Adrenal gland (tissue), 12 donors: ENCODE data around the gene RASSF8. TPM values are rescaled to one million over a fixed set of nuclear protein-coding genes. Genes with fewer than 3 reads are reported as not detected.

Experiments used
- DNase-seq, 7 donors: peaks; one replicate each; pipeline ENCODE4 v3.0.0-alpha.2; 2019 to 2020
- H3K27ac ChIP-seq, 5 donors: fragments of 200-600 bp; sonication (generic) in 4 of 5; 1 replicate in 3 of 5; 2 replicates in 2 of 5; pipeline versions ENCODE4 v1.5.1 to v1.8.0; 2016 to 2020; ENCODE audit warnings: mild to moderate bottlenecking in 1 of 5
- H3K27me3 ChIP-seq: fragments of 200-600 bp; 2 replicates; pipeline ENCODE4 v1.8.0; 2021
- H3K36me3 ChIP-seq, 2 donors: fragments of 200-600 bp; replicated peaks in 1 of 2; 1 replicate in 1 of 2; 2 replicates in 1 of 2; pipeline versions ENCODE4 v1.5.1 to v1.8.0; 2018 to 2022
- H3K4me1 ChIP-seq, 2 donors: fragments of 200-600 bp; replicated peaks in 1 of 2; 1 replicate in 1 of 2; 2 replicates in 1 of 2; pipeline versions ENCODE4 v1.5.1 to v1.8.0; 2018 to 2021
- H3K4me3 ChIP-seq, 4 donors: fragments of 200-600 bp; sonication (generic) in 3 of 4; one replicate each; pipeline ENCODE4 v1.5.1; 2016 to 2018
- H3K9me3 ChIP-seq, 3 donors: fragments of 200-600 bp; sonication (generic) in 1 of 3; replicated peaks in 1 of 3; 1 replicate in 2 of 3; 2 replicates in 1 of 3; pipeline versions ENCODE4 v1.5.1 to v1.8.0; 2016 to 2021
- POLR2A ChIP-seq, 2 donors: fragments of 450-650 bp; IDR thresholded peaks; one replicate each; pipeline ENCODE4 v1.6.1; 2017; ENCODE audit warnings: antibody characterized with exemption in 2 of 2, mild to moderate bottlenecking in 2 of 2, moderate library complexity in 1 of 2
- WGBS, 4 donors: extraction: QIAGEN DNeasy Blood & Tissue Kit in 2 of 4; methylation state at CpG; one replicate each; pipeline versions ENCODE4 v1.1.5 to v1.1.7; 2013 to 2017; 5-methylcytosine and 5-hydroxymethylcytosine counted together
- intact Hi-C, 2 donors: fragments of 100-400 bp; cut with DNase I; formaldehyde crosslinking; loops; one replicate each; pipeline versions ENCODE4 v1.14.1 to v1.15.0; 2022 to 2023
- polyA plus RNA-seq, 3 donors: library from polyadenylated mRNA; stranded (reverse); fragments of 200-250 nt in 2 of 3; fragments of 350-450 nt in 1 of 3; fragmentation: Illumina TruSeq in 1 of 3; extraction: RNeasy Lipid Tissue Mini Kit (QIAGEN cat#74804) in 1 of 3; gene quantifications; one replicate each; pipeline ENCODE4 v1.2.3, GENCODE V29; 2013 to 2014
- total RNA-seq, 9 donors: library from RNA; depleted of rRNA in 4 of 9; stranded (reverse); fragments of >200 nt in 4 of 9; fragments of 120-200 nt in 1 of 9; fragmentation: NEBNext Ultra II Directional in 1 of 9; extraction: Animal tissue kit (Norgen Biotek cat#: 25700) in 1 of 9; gene quantifications; one replicate each; pipeline versions ENCODE4 v1.1.0 to v1.2.4, GENCODE V29; 2013 to 2023
- TF ChIP-seq, protein P1 (sequence below), 6 experiments: fragments of 450-650 bp in 4 of 6; fragments of 200-600 bp in 2 of 6; sonication (generic) in 1 of 6; IDR thresholded peaks; 1 replicate in 5 of 6; 2 replicates in 1 of 6; pipeline versions ENCODE4 v1.5.1 to v1.8.0; 2016 to 2021; ENCODE audit warnings: antibody characterized with exemption in 6 of 6, mild to moderate bottlenecking in 2 of 6, moderate library complexity in 1 of 6
- donor health status: healthy with polysubstance abuse.
- donor health status: Bipolar disorder and iron deficiency.
- donor health status: DM: yes; HTN: yes; CAD: no.
- donor health status: DM: no; HTN: no; CAD: no.
- donor health status: DM: no; HTN: no; CAD: no.
- donor health status: DM: yes; HTN: yes; CAD: no.

Gene RASSF8
- total and polyA plus RNA-seq, 12 donors = 6.5 to 85.7 (median 43.9) TPM

DNA sequence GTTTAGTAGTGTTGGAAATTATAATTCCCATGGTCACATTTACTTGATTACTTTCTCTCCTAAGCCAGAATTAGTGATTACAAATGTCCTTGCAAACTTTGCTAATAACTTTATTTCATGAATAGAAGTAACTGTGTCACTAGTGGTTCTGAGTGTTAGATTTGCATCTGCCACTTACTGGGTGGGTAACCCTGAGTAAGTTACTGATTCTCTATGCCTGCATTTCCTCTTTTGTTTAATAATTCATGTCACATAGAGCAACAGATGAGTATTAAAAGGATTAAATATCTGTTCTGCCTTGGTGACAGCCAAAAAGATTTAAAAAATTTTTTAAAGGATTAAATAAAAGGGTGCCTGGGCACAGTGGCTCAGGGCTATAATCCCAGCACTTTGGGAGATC lies 87.7 kb downstream of the RASSF8 start:
- intact Hi-C loops = no loop called here
- Histone ChIP-seq H3K36me3 (no peaks in the 10 kb centered on the region), H3K4me3 (no peak overlapping the region), H3K27ac (no peak overlapping the region), H3K27me3 (no peaks in the 10 kb centered on the region), H3K9me3 (no peaks in the 10 kb centered on the region), H3K4me1 (peaks cover 0 to 15% of the 10 kb centered on the region in 2 donors)
- DNase-seq = no peak
- TF ChIP-seq, protein P1, sequence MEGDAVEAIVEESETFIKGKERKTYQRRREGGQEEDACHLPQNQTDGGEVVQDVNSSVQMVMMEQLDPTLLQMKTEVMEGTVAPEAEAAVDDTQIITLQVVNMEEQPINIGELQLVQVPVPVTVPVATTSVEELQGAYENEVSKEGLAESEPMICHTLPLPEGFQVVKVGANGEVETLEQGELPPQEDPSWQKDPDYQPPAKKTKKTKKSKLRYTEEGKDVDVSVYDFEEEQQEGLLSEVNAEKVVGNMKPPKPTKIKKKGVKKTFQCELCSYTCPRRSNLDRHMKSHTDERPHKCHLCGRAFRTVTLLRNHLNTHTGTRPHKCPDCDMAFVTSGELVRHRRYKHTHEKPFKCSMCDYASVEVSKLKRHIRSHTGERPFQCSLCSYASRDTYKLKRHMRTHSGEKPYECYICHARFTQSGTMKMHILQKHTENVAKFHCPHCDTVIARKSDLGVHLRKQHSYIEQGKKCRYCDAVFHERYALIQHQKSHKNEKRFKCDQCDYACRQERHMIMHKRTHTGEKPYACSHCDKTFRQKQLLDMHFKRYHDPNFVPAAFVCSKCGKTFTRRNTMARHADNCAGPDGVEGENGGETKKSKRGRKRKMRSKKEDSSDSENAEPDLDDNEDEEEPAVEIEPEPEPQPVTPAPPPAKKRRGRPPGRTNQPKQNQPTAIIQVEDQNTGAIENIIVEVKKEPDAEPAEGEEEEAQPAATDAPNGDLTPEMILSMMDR (IDR thresholded peaks at IDR 0.05) = no peak
- no peak for TF ChIP-seq POLR2A (IDR thresholded peaks at IDR 0.05)

DNA sequence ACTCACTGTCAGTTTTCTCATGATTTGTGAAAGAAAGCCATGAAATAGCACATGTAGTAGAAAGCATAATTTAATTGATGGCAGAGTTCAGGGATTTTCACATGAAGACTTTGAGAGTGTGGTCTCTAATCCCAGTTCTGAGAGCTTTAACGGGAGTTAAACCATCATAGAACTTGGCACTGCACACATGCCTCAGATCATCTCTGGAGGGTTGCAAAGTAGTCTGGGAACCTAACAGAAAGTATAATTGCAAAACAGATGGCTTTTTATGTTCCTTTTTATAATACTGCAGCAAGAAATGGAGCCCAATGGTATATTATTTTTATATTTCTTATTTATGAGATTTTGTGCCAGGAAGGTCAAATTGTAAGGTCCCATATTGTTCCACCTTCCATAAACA lies 88.4 kb downstream of the RASSF8 start:
- Histone ChIP-seq H3K4me3 (no peak overlapping the region), H3K9me3 (no peaks in the 10 kb centered on the region), H3K4me1 (peaks cover 0 to 15% of the 10 kb centered on the region in 2 donors), H3K36me3 (no peaks in the 10 kb centered on the region), H3K27me3 (no peaks in the 10 kb centered on the region), H3K27ac (no peak overlapping the region)
- TF ChIP-seq, protein P1 (IDR thresholded peaks at IDR 0.05) = no peak
- no peak for TF ChIP-seq POLR2A (IDR thresholded peaks at IDR 0.05)
- intact Hi-C loops = no loop called here
- DNase-seq = no peak
- WGBS, 4 donors = 68 to 89% (median 75%) methylated on average over 1 of the region's 1 CpG

DNA sequence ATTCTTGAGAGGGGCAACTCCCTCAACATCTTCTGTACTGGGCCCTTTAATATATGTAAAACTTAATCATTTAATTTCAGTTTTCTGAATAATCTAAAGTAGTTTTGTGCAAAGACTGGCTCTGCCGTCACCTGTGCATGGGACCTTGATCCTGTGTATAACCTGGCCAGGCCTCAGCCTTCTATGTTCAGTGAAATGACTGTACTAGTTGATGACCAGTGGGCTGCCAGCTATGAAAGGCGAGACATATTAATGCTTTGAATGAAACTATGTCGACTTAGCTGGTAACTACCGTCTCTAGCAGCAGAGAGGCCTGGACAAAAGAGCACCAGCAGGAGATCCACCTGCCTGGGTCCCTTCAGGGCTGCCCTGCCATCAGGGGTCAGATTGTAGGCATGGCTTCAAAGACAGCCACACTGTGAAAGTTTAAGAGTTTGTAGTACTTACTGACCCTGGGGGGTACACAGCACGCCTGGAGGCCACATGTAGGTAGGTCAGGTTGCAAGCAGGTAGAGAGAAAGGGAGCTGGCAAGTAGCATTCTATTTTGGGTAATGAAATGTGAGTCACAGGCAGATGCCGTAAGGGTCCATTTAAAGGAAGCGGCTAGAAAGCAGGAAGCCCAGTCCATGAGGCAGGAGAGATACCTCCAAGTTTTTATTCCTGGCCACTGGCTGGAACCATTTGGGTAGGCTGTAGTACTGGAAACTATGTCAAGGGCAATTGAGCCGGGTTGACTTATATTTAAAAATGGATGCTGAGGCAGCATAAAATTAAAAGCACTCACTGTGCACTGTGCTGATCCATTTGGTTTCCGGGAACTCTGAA lies 89.1 kb downstream of the RASSF8 start:
- Histone ChIP-seq H3K36me3 (no peaks in the 10 kb centered on the region), H3K27ac (no peak overlapping the region), H3K9me3 (no peaks in the 10 kb centered on the region), H3K4me1 (peaks cover 0 to 14% of the 10 kb centered on the region in 2 donors), H3K27me3 (no peaks in the 10 kb centered on the region), H3K4me3 (no peak overlapping the region)
- whole genome bisulfite sequencing, 4 donors = 76 to 86% (median 82%) methylated on average over 9 of the region's 9 CpGs
- intact Hi-C loops = no loop called here
- no peak for TF ChIP-seq POLR2A (IDR thresholded peaks at IDR 0.05)
- TF ChIP-seq, protein P1 (IDR thresholded peaks at IDR 0.05) = no peak
- no peak for DNase-seq

DNA sequence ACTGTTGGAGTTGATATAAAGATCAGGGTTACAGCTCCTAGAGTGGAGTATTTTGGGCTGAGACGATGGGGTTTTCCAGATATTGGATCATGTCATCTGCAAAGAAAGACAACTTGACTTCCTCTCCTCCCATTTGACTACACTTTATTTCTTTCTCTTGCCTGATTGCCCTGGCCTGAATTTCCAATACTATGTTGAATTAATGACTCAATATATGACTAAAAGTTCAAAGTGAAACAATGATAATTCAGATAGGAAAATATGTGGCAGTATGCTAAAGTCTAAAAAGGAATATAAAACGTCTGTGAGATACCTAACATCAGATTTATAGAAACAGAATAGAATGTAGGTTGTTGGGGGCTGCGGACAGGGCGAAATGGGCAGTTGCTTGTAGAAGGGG lies 94.2 kb downstream of the RASSF8 start:
- intact Hi-C loops = no loop called here
- no peak overlapping the region for H3K4me3 ChIP-seq
- peaks cover 0 to 28% of the 10 kb centered on the region in 2 donors for H3K4me1 ChIP-seq
- DNase-seq = no peak
- no peaks in the 10 kb centered on the region for H3K9me3 ChIP-seq
- no peaks in the 10 kb centered on the region for H3K36me3 ChIP-seq
- H3K27ac ChIP-seq = no peak overlapping the region
- no peaks in the 10 kb centered on the region for H3K27me3 ChIP-seq
- TF ChIP-seq, protein P1 (IDR thresholded peaks at IDR 0.05) = no peak
- no peak for TF ChIP-seq POLR2A (IDR thresholded peaks at IDR 0.05)
- WGBS, 4 donors = 71 to 94% (median 83%) methylated on average over 4 of the region's 4 CpGs
